NCI-H2029 treated with DMSO at 0.1 percent for 48 hours (cell line): ENCODE results near the gene COL23A1.

Experiments used
- DNase-seq: peaks from one replicate; lab custom pipeline; 2025; lab: John Stamatoyannopoulos, UW

COL23A1 gene

GRCh38 chr5:178360222-178360925 lies 229.8 kb downstream of the COL23A1 start:
- DNase-seq: no peak

GRCh38 chr5:178359738-178360137 lies 230.5 kb downstream of the COL23A1 start:
- DNase-seq: no peak

DNA sequence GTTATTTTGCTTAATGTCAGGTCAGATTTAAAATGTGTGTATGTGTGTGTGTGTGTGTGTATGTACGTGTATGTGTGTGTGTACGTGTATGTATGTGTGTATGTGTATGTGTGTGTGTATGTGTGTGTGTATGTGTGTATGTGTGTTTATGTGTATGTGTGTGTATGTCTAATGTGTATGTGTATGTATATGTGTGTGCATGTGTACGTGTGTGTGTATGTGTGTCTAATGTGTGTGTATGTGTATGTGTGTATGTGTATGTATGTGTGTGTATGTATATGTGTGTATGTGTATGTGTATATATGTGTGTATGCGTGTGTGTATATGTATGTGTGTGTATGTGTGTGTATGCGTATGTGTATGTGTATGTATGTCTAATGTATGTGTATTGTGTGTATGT lies 232.5 kb downstream of the COL23A1 start:
- no peak for DNase-seq

DNA sequence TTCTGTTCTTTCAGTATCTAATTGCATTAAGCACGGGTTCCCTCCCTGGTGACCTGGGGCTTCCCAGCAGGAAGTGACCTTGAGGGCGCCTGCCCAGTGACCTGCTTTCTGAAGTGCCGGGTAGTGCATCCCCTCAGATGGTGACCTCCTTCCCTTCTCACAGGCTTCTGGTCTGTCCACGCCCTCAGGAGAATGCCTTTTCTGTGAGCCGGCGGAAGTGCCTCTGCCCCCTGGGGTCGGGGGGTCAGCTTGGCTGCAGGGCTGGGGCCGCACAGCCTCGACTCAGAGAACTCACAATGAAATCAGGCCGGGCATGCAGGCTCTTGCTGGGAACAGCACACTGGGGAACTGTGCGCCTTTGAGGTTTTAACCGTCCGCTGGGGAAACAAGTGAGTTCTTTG lies 233.1 kb downstream of the COL23A1 start:
- no peak for DNase-seq

- DNase-seq: no peak
Observed at GRCh38 chr5:178356431-178356872, 233.7 kb downstream of the COL23A1 start.

GRCh38 chr5:178355671-178356070 lies 234.5 kb downstream of the COL23A1 start:
- no peak for DNase-seq

DNA sequence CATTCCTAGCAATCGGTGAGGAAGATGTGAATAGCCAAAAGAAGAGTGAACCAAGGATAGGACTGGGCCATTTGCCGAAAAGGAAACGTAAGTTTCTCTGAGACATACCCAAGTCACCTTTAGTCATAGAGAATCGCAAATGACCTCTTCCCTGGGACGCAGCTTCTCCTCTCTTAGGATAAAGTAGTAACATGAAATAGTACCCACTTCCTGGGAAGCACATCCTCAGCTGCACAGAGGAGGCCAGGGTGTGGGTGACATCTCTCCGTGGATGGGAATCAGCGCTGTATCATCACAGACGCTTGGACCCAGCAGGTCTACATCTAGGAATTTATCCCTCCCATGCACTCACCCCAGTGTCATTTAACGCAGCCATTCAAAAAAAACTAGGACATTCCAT lies 236.7 kb downstream of the COL23A1 start:
- no peak for DNase-seq

- no peak for DNase-seq
Observed at GRCh38 chr5:178352035-178352349, 238.2 kb downstream of the COL23A1 start.

- no peak for DNase-seq
Observed at GRCh38 chr5:178351221-178352034, 238.8 kb downstream of the COL23A1 start.

GRCh38 chr5:178350361-178351220 lies 239.6 kb downstream of the COL23A1 start:
- DNase-seq: no peak

- DNase-seq: no peak
Observed at GRCh38 chr5:178349625-178350353, 240.4 kb downstream of the COL23A1 start.

- DNase-seq: no peak
Observed at GRCh38 chr5:178349075-178349511, 241.1 kb downstream of the COL23A1 start.

GRCh38 chr5:178348356-178349074 lies 241.7 kb downstream of the COL23A1 start:
- no peak for DNase-seq

- DNase-seq: no peak
Observed at GRCh38 chr5:178347956-178348355, 242.2 kb downstream of the COL23A1 start.

GRCh38 chr5:178346607-178347334 lies 243.4 kb downstream of the COL23A1 start:
- DNase-seq: no peak

DNA sequence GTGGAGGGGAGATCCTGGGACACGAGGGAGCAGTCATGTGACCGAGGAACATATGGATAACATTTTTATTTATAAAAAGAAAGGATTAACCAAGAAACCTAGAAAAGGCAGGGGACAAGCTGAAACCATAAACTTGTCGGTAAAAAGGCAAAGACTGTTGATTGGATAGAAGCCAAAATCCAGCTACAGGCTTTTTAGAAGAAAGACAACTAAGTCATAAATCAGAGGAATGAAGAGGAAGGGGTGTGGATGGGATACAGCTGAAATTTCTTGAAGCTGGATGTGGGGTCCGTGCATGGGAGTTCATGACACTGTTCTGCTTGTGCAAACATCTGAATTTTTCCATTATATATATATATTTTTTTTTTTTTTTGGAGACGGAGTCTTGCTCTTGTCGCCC lies 246.9 kb downstream of the COL23A1 start:
- no peak for DNase-seq

GRCh38 chr5:178341851-178342140 lies 248.4 kb downstream of the COL23A1 start:
- no peak for DNase-seq

DNA sequence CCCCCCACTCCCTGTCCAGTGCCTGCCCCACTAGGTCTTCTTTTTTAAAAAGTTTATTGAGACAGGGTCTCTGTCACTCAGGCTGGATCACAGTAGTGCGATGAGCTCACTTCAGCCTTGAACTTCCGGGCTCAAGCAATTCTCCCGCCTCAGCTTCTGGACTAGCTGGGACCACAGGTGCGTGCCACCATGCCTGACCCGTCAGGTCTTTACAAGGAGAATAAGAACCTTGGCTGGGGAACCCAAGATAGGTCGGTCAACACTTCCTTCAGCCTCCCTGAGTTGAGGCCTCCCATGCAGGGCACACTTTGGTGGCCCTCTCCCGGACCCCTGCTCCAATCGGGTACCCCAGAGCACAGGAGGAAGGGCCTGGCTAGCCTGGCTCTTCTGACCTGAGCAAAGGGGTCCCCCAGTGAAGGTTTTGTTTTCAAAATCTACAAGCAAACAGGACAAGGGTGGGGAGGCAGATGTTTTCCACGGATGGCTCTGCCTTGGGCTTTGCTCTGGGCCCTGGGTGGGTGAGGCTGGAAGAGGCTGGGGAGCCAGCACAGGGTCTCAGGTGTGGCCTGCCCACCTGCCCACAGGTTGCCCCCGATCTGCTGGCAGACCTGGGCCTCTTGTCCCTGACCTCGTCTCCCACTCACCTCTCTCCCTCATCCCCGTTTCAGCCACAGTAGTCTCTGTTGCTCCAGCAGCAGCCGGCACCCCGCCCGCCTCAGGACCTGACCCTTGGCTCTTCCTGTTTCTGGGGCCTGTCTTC lies 248.9 kb downstream of the COL23A1 start:
- DNase-seq: no peak

GRCh38 chr5:178340637-178341036 lies 249.6 kb downstream of the COL23A1 start:
- no peak for DNase-seq

- DNase-seq: no peak
Observed at GRCh38 chr5:178340187-178340586, 250.0 kb downstream of the COL23A1 start.
